Measurements from ENCODE around the gene COQ4. TPM values are rescaled to one million over a fixed set of nuclear protein-coding genes. Genes with fewer than 3 reads are reported as not detected.
A peak's percentile ranks its signal among the peaks of the same experiment; 100 is the strongest.

Gene COQ4
- total RNA-seq, 3 donors from 2014 or later = 43.2 to 63.9 (median 59.1) TPM

DNA sequence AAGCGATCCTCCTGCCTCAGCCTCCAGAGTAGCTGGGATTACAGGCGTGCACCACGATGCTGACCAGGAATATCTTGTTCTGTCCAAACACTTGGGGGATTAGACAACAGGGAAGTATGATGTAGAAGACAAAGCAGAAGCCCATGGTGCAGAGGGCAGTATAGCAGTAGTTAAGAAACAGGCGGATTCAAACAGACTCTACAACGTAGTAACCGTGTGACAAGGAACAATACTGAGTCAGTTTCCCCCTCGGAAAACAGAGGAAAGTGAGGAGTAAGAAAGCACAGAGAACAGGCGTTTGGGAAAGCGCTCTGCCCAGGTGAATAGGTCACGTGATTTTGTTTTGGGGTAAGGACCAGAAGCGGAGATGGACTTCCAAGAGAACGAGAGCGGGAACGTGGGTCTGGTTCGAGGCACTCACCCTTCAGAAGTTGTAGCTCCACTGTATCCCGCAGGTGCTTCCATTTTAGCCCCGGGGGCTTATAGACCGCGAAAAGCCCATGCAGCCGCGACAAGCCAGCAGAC lies 698 bp upstream of the COQ4 start:
- Histone ChIP-seq H3K4me3 (peak overlapping the region; percentile 87), H3K36me3 (ENCODE audit: low read depth) (peaks cover 6% of the 10 kb centered on the region), H3K9me3 (no peaks in the 10 kb centered on the region), H3K4me1 (ENCODE audit: low read depth) (peaks cover 15% of the 10 kb centered on the region)
- intact Hi-C loops (cut with DNase I, micrococcal nuclease) = no loop called here
- no peak for TF ChIP-seq CTCF (IDR thresholded peaks at IDR 0.05)
- ATAC-seq (peak; percentile 5), DNase-seq (no peak)

- Histone ChIP-seq H3K4me3 (peak overlapping the region; percentile 87), H3K4me1 (ENCODE audit: low read depth) (peaks cover 15% of the 10 kb centered on the region), H3K9me3 (no peaks in the 10 kb centered on the region), H3K36me3 (ENCODE audit: low read depth) (no peaks in the 10 kb centered on the region)
- ATAC-seq (peak; percentile 2), DNase-seq (no peak)
- intact Hi-C loops (cut with DNase I, micrococcal nuclease) = no loop called here
- no peak for TF ChIP-seq CTCF (IDR thresholded peaks at IDR 0.05)
Observed at GRCh38 chr9:128323212-128323730, 632 bp downstream of the COQ4 start.

GRCh38 chr9:128323791-128324190 lies 1.2 kb downstream of the COQ4 start:
- no peak for TF ChIP-seq CTCF (IDR thresholded peaks at IDR 0.05)
- no peak overlapping the region for H3K4me3 ChIP-seq
- no peaks in the 10 kb centered on the region for H3K36me3 ChIP-seq (ENCODE audit: low read depth)
- DNase-seq (no peak), ATAC-seq (no peak)
- intact Hi-C loops (cut with DNase I, micrococcal nuclease) = no loop called here
- H3K4me1 ChIP-seq (ENCODE audit: low read depth) = peaks cover 15% of the 10 kb centered on the region
- no peaks in the 10 kb centered on the region for H3K9me3 ChIP-seq

GRCh38 chr9:128324401-128324800 lies 1.8 kb downstream of the COQ4 start:
- Histone ChIP-seq H3K4me3 (no peak overlapping the region), H3K36me3 (ENCODE audit: low read depth) (no peaks in the 10 kb centered on the region), H3K4me1 (ENCODE audit: low read depth) (peaks cover 15% of the 10 kb centered on the region), H3K9me3 (no peaks in the 10 kb centered on the region)
- DNase-seq (no peak), ATAC-seq (no peak)
- intact Hi-C loops (cut with DNase I, micrococcal nuclease) = no loop called here
- no peak for TF ChIP-seq CTCF (IDR thresholded peaks at IDR 0.05)

- DNase-seq (no peak), ATAC-seq (no peak)
- Histone ChIP-seq H3K36me3 (ENCODE audit: low read depth) (no peaks in the 10 kb centered on the region), H3K4me3 (no peak overlapping the region), H3K4me1 (ENCODE audit: low read depth) (peaks cover 15% of the 10 kb centered on the region), H3K9me3 (no peaks in the 10 kb centered on the region)
- no peak for TF ChIP-seq CTCF (IDR thresholded peaks at IDR 0.05)
- intact Hi-C loops (cut with DNase I, micrococcal nuclease) = no loop called here
Observed at GRCh38 chr9:128325629-128326028, 3.0 kb downstream of the COQ4 start.

DNA sequence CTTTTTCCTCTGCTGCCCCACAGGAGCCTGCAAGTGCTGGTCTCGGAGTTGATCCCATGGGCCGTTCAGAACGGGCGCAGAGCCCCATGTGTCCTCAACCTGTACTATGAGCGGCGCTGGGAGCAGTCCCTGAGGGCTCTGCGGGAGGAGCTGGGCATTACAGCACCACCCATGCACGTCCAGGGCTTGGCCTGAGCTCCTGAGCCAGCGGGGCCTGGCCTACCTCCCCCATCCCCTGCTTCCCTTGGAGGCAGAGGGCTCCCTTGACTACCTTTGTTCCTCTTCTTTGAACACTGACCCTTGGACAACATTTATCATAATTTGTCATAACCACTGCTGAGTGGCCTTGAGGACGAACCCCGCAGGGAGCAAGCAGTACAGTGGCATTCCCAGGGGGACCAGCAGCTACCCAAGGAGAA lies 10.8 kb downstream of the COQ4 start:
- Histone ChIP-seq H3K4me1 (ENCODE audit: low read depth) (no peaks in the 10 kb centered on the region), H3K9me3 (no peaks in the 10 kb centered on the region), H3K4me3 (no peak overlapping the region), H3K36me3 (ENCODE audit: low read depth) (no peaks in the 10 kb centered on the region)
- ATAC-seq = no peak
- DNase-seq = no peak
- no peak for TF ChIP-seq CTCF (IDR thresholded peaks at IDR 0.05)
- intact Hi-C loops (cut with DNase I, micrococcal nuclease) = no loop called here
